Prostate gland (tissue), 2 donors: Measurements from ENCODE around the gene PLEKHA7. TPM values are rescaled to one million over a fixed set of nuclear protein-coding genes. Genes with fewer than 3 reads are reported as not detected.

ENCODE experiments used
- DNase-seq: peaks from one replicate; pipeline ENCODE4 v3.0.0-alpha.2; 2019; ENCODE audit warnings: low spot score
- H3K27ac ChIP-seq, 2 donors: fragments of 200-600 bp; sonication (generic); 2 replicates each; pipeline ENCODE4 v1.5.1; 2017 to 2019
- H3K27me3 ChIP-seq: fragments of 200-600 bp; sonication (generic); replicated peaks from 2 replicates; pipeline ENCODE4 v1.5.1; 2019; ENCODE audit not compliant: insufficient read depth
- H3K36me3 ChIP-seq, 2 donors: fragments of 200-600 bp; sonication (generic); 1 replicate in 1 of 2; 2 replicates in 1 of 2; pipeline versions ENCODE4 v1.5.1 to v1.8.1; 2017 to 2019
- H3K4me1 ChIP-seq: fragments of 200-600 bp; sonication (generic); replicated peaks from 2 replicates; pipeline ENCODE4 v1.5.1; 2019
- H3K4me3 ChIP-seq, 2 donors: fragments of 200-600 bp; sonication (generic); 2 replicates each; pipeline ENCODE4 v1.5.1; 2017 to 2019
- H3K9me3 ChIP-seq: fragments of 200-600 bp; sonication (generic); 2 replicates; pipeline ENCODE4 v1.5.1; 2017
- CTCF ChIP-seq, 4 experiments: fragments of 200-600 bp in 2 of 4; fragments of 450-650 bp in 2 of 4; sonication (generic) in 2 of 4; IDR thresholded peaks; 1 replicate in 3 of 4; 2 replicates in 1 of 4; pipeline ENCODE4 v1.5.1; 2016 to 2019; ENCODE audit warnings: antibody characterized with exemption in 4 of 4, mild to moderate bottlenecking in 2 of 4, moderate library complexity in 2 of 4
- POLR2A ChIP-seq: fragments of 450-650 bp; IDR thresholded peaks from one replicate; pipeline ENCODE4 v1.6.1; 2016; ENCODE audit warnings: antibody characterized with exemption, mild to moderate bottlenecking
- POLR2AphosphoS5 ChIP-seq: sonication (generic); formaldehyde crosslinking; IDR thresholded peaks from one replicate; pipeline ENCODE4 v1.6.1; 2017; ENCODE audit warnings: antibody characterized with exemption
- WGBS: methylation state at CpG from one replicate; pipeline ENCODE4 v1.1.5; 2018; 5-methylcytosine and 5-hydroxymethylcytosine counted together
- intact Hi-C: fragments of 100-400 bp; cut with DNase I; formaldehyde crosslinking; loops from one replicate; pipeline ENCODE4 v1.14.2; 2022
- total RNA-seq, 2 donors: library from RNA; depleted of rRNA; stranded (reverse); fragments of >200 nt; gene quantifications; one replicate each; pipeline ENCODE4 v1.1.0, GENCODE V29; 2016

Gene PLEKHA7
- total RNA-seq, 2 donors from 2014 or later: 14.6 to 38.3 TPM

DNA sequence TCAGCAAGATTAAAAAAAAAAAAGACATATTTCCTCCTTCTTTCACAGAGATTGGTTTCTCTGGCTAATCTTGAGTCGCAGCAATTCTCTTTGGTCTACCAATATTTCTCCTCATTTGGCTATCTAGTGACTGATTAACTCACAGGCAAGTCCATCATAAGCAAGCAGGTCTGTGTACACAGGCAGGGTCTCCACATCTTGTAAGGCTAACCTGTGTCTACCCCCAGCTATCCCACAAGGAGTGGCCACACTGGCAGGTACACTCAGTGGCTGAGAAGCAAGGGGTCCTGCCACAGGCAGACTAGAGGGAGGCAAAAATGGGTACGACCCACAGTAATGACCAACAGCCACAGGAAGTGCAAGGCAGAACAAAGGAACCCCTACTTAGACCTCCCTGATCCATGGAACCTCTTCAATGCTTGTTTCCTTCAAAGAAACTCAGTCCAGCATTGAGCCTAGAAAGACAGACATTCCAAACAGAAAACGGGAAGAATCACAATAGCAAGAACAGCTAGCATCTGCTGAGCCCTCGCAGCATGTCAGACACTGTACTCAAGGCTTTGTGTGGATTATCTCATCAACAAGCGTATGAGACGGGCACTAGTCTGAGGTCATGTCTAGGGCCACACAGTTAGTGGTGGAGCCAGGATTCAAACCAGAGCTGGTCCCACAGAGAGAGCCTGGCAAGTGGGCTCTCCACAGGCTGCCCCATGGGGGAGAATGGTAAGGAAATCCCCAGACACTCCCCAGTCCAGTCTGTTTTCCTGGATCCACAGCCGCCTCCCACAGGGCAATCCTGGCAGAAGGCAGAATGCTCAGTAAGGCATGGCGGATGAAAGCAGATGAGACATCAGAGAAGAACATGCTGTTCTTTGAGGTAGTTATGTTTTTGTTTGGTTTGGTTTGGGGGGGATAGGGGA, 34.3 kb downstream of the PLEKHA7 start:
- DNase-seq: no peak
- WGBS: 86% methylated on average over 8 of the region's 8 CpGs
- H3K27ac ChIP-seq: no peak overlapping the region
- no peaks in the 10 kb centered on the region for H3K27me3 ChIP-seq
- no peak for TF ChIP-seq CTCF (IDR thresholded peaks at IDR 0.05)
- no peak for TF ChIP-seq POLR2A
- no peak for TF ChIP-seq POLR2AphosphoS5
- intact Hi-C loops: no loop called here
- no peaks in the 10 kb centered on the region for H3K36me3 ChIP-seq
- H3K4me3 ChIP-seq: no peak overlapping the region
- no peaks in the 10 kb centered on the region for H3K4me1 ChIP-seq
- H3K9me3 ChIP-seq: no peaks in the 10 kb centered on the region

- DNase-seq: no peak
- H3K36me3 ChIP-seq: no peaks in the 10 kb centered on the region
- TF ChIP-seq POLR2AphosphoS5: no peak
- no peak for TF ChIP-seq CTCF (IDR thresholded peaks at IDR 0.05)
- no peak for TF ChIP-seq POLR2A
- 64% methylated on average over 2 of the region's 2 CpGs for WGBS
- no peaks in the 10 kb centered on the region for H3K4me1 ChIP-seq
- H3K27me3 ChIP-seq: no peaks in the 10 kb centered on the region
- no peaks in the 10 kb centered on the region for H3K9me3 ChIP-seq
- intact Hi-C loops: no loop called here
- no peak overlapping the region for H3K4me3 ChIP-seq
- H3K27ac ChIP-seq: no peak overlapping the region
These were observed 36.3 kb downstream of the PLEKHA7 start for GRCh38 chr11:16977994-16978315.

DNA sequence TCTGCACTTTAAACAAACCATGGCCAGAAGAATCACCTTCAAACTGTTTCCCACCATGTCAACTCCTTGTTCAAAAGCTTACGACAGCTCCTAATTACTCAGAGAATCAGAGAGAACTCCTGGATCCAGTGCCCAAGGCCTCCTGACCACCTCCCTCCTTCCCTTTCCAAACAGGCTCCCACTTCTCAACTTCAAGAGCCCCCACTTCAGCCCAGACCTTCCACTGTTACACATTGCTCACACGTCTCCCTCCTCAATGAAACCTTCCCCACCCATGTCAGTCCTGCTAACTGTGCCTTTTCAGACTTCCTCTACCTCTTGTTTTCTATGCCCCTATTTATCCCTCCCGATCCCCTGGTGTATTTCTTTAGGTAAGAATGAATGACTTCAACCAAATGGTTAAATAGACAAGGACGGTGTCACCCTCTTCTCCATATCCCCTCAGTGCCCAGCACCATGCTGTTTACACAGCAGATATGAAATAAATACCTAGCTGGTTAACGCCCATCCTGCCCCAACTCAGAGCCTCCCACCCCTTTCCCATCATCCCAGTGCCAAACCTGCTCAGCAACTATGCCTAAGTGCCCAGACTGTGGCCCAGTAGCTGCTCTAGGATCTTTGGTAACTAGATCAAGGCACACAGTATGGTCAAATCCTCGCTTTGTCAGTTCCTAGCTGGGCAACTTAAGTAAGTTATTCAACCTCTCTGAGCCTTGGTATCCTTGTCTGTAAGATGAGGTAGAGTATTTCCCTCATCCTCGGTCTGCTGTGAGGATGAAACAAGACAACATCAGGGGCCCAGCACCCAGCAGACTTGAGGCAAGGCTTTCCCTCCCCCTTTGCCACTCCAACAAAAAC, 36.8 kb downstream of the PLEKHA7 start:
- Histone ChIP-seq H3K27me3 (no peaks in the 10 kb centered on the region), H3K27ac (no peak overlapping the region), H3K4me3 (no peak overlapping the region), H3K9me3 (no peaks in the 10 kb centered on the region), H3K36me3 (no peaks in the 10 kb centered on the region), H3K4me1 (no peaks in the 10 kb centered on the region)
- no peak for DNase-seq
- intact Hi-C loops: no loop called here
- 80% methylated on average over 7 of the region's 7 CpGs for WGBS
- TF ChIP-seq POLR2A (no peak), CTCF (IDR thresholded peaks at IDR 0.05) (no peak), POLR2AphosphoS5 (no peak)

- 71% methylated on average over 5 of the region's 5 CpGs for WGBS
- no peaks in the 10 kb centered on the region for H3K4me1 ChIP-seq
- no peaks in the 10 kb centered on the region for H3K27me3 ChIP-seq
- DNase-seq: no peak
- no peaks in the 10 kb centered on the region for H3K36me3 ChIP-seq
- no peak overlapping the region for H3K27ac ChIP-seq
- TF ChIP-seq CTCF (IDR thresholded peaks at IDR 0.05) (no peak), POLR2AphosphoS5 (no peak), POLR2A (no peak)
- no peaks in the 10 kb centered on the region for H3K9me3 ChIP-seq
- H3K4me3 ChIP-seq: no peak overlapping the region
- intact Hi-C loops: no loop called here
These were observed 37.8 kb downstream of the PLEKHA7 start for GRCh38 chr11:16976379-16976778.
